ENCODE results near the gene MRPS33.

The MRPS33 gene

GRCh38 chr7:141014524-141015395 lies at the start of gene MRPS33 (continued):
- 0 out of 2 replicates have a peak, but pooled peaks have one; percentile 9 for TF ChIP-seq ZBTB6 (tag by site-specific recombination; IDR thresholded peaks at IDR 0.05)
- no peak for TF ChIP-seq PRDM2 (tag by site-specific recombination; IDR thresholded peaks at IDR 0.05; ENCODE audit: borderline replicate concordance)
- TF ChIP-seq ZNF202 (tag by site-specific recombination; IDR thresholded peaks at IDR 0.05; ENCODE audit: borderline replicate concordance): no peak
- no peak for TF ChIP-seq ZNF155 (tag by site-specific recombination; IDR thresholded peaks at IDR 0.05)
- no peak for TF ChIP-seq ZFP41 (tag by site-specific recombination; IDR thresholded peaks at IDR 0.05; ENCODE audit: borderline replicate concordance)
- no peak for TF ChIP-seq HOXA7 (CRISPR knock-in tag; IDR thresholded peaks at IDR 0.05; ENCODE audit: borderline replicate concordance)
- TF ChIP-seq ELK4 (IDR thresholded peaks at IDR 0.05; ENCODE audit: borderline replicate concordance, low read depth, low read length): peak; percentile 76
- TF ChIP-seq ZNF37A (tag by site-specific recombination; IDR thresholded peaks at IDR 0.05): no peak
- no peak for TF ChIP-seq ZNF211 (tag by site-specific recombination; IDR thresholded peaks at IDR 0.05; ENCODE audit: low read depth)
- TF ChIP-seq KLF17 (tag by site-specific recombination; IDR thresholded peaks at IDR 0.05): peak; percentile 64
- TF ChIP-seq ZNF140 (tag by site-specific recombination; IDR thresholded peaks at IDR 0.05): no peak
- no peak for TF ChIP-seq ZNF596 (tag by site-specific recombination; IDR thresholded peaks at IDR 0.05)
- no peak; the same call in 1 of the 2 replicates for TF ChIP-seq ZFP69B (tag by site-specific recombination; IDR thresholded peaks at IDR 0.05)
- no peak for TF ChIP-seq PRDM1 (tag by site-specific recombination; IDR thresholded peaks at IDR 0.05)
- TF ChIP-seq ZNF404 (tag by site-specific recombination; IDR thresholded peaks at IDR 0.05): no peak
- peak; percentile 22; the same call in 1 of the 2 replicates for TF ChIP-seq ZNF391 (tag by site-specific recombination; IDR thresholded peaks at IDR 0.05; ENCODE audit: borderline replicate concordance, low read depth)
- TF ChIP-seq ZNF530 (tag by site-specific recombination; IDR thresholded peaks at IDR 0.05; ENCODE audit: low read depth): no peak
- peak; percentile 64; the same call in 1 of the 2 replicates for TF ChIP-seq ZBTB17 (tag by site-specific recombination; IDR thresholded peaks at IDR 0.05)
- 0 out of 2 replicates have a peak, but pooled peaks have one; percentile 14 for TF ChIP-seq PRDM4 (tag by site-specific recombination; IDR thresholded peaks at IDR 0.05)
- peak; percentile 90 for TF ChIP-seq ZNF629 (tag by site-specific recombination; IDR thresholded peaks at IDR 0.05)
- TF ChIP-seq ZNF223 (tag by site-specific recombination; IDR thresholded peaks at IDR 0.05): no peak
- TF ChIP-seq FEZF1 (tag by site-specific recombination; IDR thresholded peaks at IDR 0.05): peak; percentile 74
- no peak for TF ChIP-seq ZNF701 (tag by site-specific recombination; IDR thresholded peaks at IDR 0.05)
- no peak for TF ChIP-seq ZNF416 (tag by site-specific recombination; IDR thresholded peaks at IDR 0.05)
- TF ChIP-seq ZFHX2 (tag by site-specific recombination; conservative IDR thresholded peaks at IDR 0.05): peak; percentile 88
- TF ChIP-seq, protein P1, sequence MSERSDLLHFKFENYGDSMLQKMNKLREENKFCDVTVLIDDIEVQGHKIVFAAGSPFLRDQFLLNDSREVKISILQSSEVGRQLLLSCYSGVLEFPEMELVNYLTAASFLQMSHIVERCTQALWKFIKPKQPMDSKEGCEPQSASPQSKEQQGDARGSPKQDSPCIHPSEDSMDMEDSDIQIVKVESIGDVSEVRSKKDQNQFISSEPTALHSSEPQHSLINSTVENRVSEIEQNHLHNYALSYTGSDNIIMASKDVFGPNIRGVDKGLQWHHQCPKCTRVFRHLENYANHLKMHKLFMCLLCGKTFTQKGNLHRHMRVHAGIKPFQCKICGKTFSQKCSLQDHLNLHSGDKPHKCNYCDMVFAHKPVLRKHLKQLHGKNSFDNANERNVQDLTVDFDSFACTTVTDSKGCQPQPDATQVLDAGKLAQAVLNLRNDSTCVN (tag by site-specific recombination; optimal IDR thresholded peaks at IDR 0.05): peak; percentile 84
- TF ChIP-seq ZNF2 (tag by site-specific recombination; IDR thresholded peaks at IDR 0.05): peak; percentile 52; the same call in 1 of the 2 replicates
